Activated B cell treated with CpG ODN at 0.5 μM for 24 hours (primary cell): ENCODE data around the gene PRKG2. TPM values are rescaled to one million over a fixed set of nuclear protein-coding genes. Genes with fewer than 3 reads are reported as not detected.

ENCODE experiments used
- ATAC-seq: fragments of 200-7000 bp; cut with Tn5 transposase; one replicate; pipeline ENCODE4 v1.10.0; 2021; ENCODE audit warnings: low read depth, mild to moderate bottlenecking, moderate library complexity
- CTCF ChIA-PET: fragments of 350-600 bp; sonication (Branson Sonifier 250); formaldehyde crosslinking; loops from one replicate; lab custom pipeline; 2021; ENCODE audit warnings: antibody characterized with exemption; lab: Charles Lee
- POLR2A ChIA-PET: fragments of 350-600 bp; sonication (Branson Sonifier 250); formaldehyde crosslinking; loops from one replicate; lab custom pipeline; 2021; ENCODE audit warnings: antibody characterized with exemption; lab: Charles Lee
- DNase-seq: peaks from one replicate; pipeline ENCODE4 v3.0.0; 2022
- H3K27ac Mint-ChIP-seq: one replicate; pipeline ENCODE4 v1.8.0; 2020; ENCODE audit warnings: mixed read lengths
- H3K27me3 Mint-ChIP-seq: one replicate; pipeline ENCODE4 v1.8.0; 2021; ENCODE audit warnings: mixed read lengths
- H3K36me3 Mint-ChIP-seq: one replicate; pipeline ENCODE4 v1.8.0; 2021; ENCODE audit warnings: low read depth, mixed read lengths
- H3K4me1 Mint-ChIP-seq: one replicate; pipeline ENCODE4 v1.8.0; 2021; ENCODE audit warnings: mixed read lengths
- H3K4me3 Mint-ChIP-seq: one replicate; pipeline ENCODE4 v1.8.0; 2020; ENCODE audit warnings: mild to moderate bottlenecking, mixed read lengths
- H3K9me3 Mint-ChIP-seq: one replicate; pipeline ENCODE4 v1.8.0; 2020; ENCODE audit warnings: mixed read lengths
- intact Hi-C: fragments of 100-400 bp; cut with micrococcal nuclease; formaldehyde crosslinking; loops from one replicate; pipeline ENCODE4 v1.15.1; 2024
- total RNA-seq: library from RNA; stranded (reverse); gene quantifications from 2 replicates; pipeline ENCODE4 v1.2.3, GENCODE V29; 2022
- TF ChIP-seq, protein P1 (sequence below): fragments of 200-600 bp; IDR thresholded peaks from one replicate; pipeline ENCODE4 v1.8.0; 2022; ENCODE audit warnings: antibody characterized with exemption, mild to moderate bottlenecking

PRKG2 gene
- total RNA-seq, 1 donor from 2014 or later, result 0.35 TPM

GRCh38 chr4:81085979-81086378, 129.0 kb downstream of the PRKG2 start:
- Mint-ChIP-seq H3K36me3 (no peaks in the 10 kb centered on the region), H3K4me3 (no peak overlapping the region), H3K27me3 (no peaks in the 10 kb centered on the region), H3K27ac (no peak overlapping the region), H3K4me1 (no peaks in the 10 kb centered on the region), H3K9me3 (peaks cover 3% of the 10 kb centered on the region)
- no peak for DNase-seq
- no peak for ATAC-seq
- ChIA-PET POLR2A (no interaction called here), CTCF (interaction anchor here (2.7 kb wide), 1 partner anchor 16 kb away, joined by 10 read pairs; no protein-coding TSS in a partner anchor)
- TF ChIP-seq, protein P1, sequence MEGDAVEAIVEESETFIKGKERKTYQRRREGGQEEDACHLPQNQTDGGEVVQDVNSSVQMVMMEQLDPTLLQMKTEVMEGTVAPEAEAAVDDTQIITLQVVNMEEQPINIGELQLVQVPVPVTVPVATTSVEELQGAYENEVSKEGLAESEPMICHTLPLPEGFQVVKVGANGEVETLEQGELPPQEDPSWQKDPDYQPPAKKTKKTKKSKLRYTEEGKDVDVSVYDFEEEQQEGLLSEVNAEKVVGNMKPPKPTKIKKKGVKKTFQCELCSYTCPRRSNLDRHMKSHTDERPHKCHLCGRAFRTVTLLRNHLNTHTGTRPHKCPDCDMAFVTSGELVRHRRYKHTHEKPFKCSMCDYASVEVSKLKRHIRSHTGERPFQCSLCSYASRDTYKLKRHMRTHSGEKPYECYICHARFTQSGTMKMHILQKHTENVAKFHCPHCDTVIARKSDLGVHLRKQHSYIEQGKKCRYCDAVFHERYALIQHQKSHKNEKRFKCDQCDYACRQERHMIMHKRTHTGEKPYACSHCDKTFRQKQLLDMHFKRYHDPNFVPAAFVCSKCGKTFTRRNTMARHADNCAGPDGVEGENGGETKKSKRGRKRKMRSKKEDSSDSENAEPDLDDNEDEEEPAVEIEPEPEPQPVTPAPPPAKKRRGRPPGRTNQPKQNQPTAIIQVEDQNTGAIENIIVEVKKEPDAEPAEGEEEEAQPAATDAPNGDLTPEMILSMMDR, result no peak
- intact Hi-C loops, result no loop called here

- Mint-ChIP-seq H3K4me1 (no peaks in the 10 kb centered on the region), H3K27me3 (no peaks in the 10 kb centered on the region), H3K9me3 (peaks cover 3% of the 10 kb centered on the region), H3K36me3 (no peaks in the 10 kb centered on the region), H3K4me3 (no peak overlapping the region), H3K27ac (no peak overlapping the region)
- ChIA-PET CTCF (interaction anchor here (2.7 kb wide), 1 partner anchor 15 kb away, joined by 10 read pairs; no protein-coding TSS in a partner anchor), POLR2A (no interaction called here)
- TF ChIP-seq, protein P1, result no peak
- intact Hi-C loops, result no loop called here
- DNase-seq, result no peak
- no peak for ATAC-seq
Observed at GRCh38 chr4:81085291-81085690, 129.7 kb downstream of the PRKG2 start.

DNA sequence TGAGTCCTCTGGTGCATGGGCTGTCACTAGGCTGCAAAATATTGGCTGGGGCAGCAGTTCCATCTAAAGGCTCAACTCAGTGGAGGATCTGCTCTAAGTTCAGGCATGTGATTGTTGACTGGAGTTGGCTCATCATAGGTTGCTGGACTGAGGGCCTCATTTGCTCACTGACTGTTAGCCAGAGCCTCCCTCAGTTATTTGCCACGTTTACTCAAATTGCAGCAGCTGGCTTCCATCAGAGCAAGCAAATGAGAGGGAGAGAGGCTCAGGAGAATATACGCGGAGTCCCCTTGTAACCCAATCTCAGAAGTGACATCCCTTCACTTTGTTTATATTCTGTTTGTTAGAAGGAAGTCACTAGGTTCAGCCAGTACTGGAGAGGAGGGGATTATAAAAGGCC, 130.4 kb downstream of the PRKG2 start:
- H3K27ac Mint-ChIP-seq, result no peak overlapping the region
- CTCF ChIA-PET, result interaction anchor here (2.7 kb wide), 1 partner anchor 14 kb away, joined by 10 read pairs; no protein-coding TSS in a partner anchor
- H3K27me3 Mint-ChIP-seq, result no peaks in the 10 kb centered on the region
- DNase-seq, result no peak
- no peaks in the 10 kb centered on the region for H3K4me1 Mint-ChIP-seq
- no peak overlapping the region for H3K4me3 Mint-ChIP-seq
- POLR2A ChIA-PET, result no interaction called here
- ATAC-seq, result no peak
- peaks cover 3% of the 10 kb centered on the region for H3K9me3 Mint-ChIP-seq
- no peaks in the 10 kb centered on the region for H3K36me3 Mint-ChIP-seq
- TF ChIP-seq, protein P1, result no peak
- intact Hi-C loops, result no loop called here

DNA sequence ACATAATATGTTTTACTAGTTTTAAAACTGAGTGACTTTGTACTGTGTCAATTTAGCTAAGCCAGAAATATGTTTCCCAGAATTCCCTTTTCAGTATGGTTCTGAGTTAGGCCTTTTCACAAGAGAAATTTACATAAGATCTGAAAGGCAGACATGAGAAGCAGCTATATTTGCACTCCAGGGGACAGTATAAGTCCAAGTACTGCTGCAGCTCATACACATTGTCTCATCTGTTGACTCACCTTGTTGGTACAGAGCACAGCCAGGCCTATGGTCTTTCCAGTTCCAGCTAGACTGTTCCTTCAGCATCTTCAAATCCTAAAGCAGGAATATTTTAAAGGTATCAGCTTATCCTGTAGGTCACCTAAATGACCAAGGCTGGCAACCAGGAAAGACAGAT, 131.0 kb downstream of the PRKG2 start:
- POLR2A ChIA-PET, result no interaction called here
- H3K9me3 Mint-ChIP-seq, result peaks cover 3% of the 10 kb centered on the region
- TF ChIP-seq, protein P1, result no peak
- ATAC-seq (no peak), DNase-seq (no peak)
- no peaks in the 10 kb centered on the region for H3K27me3 Mint-ChIP-seq
- no peaks in the 10 kb centered on the region for H3K4me1 Mint-ChIP-seq
- intact Hi-C loops, result no loop called here
- H3K27ac Mint-ChIP-seq, result no peak overlapping the region
- no peaks in the 10 kb centered on the region for H3K36me3 Mint-ChIP-seq
- H3K4me3 Mint-ChIP-seq, result no peak overlapping the region
- CTCF ChIA-PET, result interaction anchor here (1.5 kb wide), 1 partner anchor 14 kb away, joined by 7 read pairs; no protein-coding TSS in a partner anchor

- Mint-ChIP-seq H3K27me3 (peaks cover 4% of the 10 kb centered on the region), H3K4me3 (no peak overlapping the region), H3K27ac (no peak overlapping the region), H3K9me3 (peaks cover 3% of the 10 kb centered on the region), H3K36me3 (no peaks in the 10 kb centered on the region), H3K4me1 (no peaks in the 10 kb centered on the region)
- TF ChIP-seq, protein P1, result no peak
- no peak for DNase-seq
- ChIA-PET POLR2A (no interaction called here), CTCF (no interaction called here)
- no peak for ATAC-seq
- intact Hi-C loops, result no loop called here
Observed at GRCh38 chr4:81081156-81081555, 133.9 kb downstream of the PRKG2 start.
